GM12878 (cell line): ENCODE data around the gene SH2D6.

ENCODE experiments used
- EZH2 ChIP-seq: IDR thresholded peaks from 2 replicates; pipeline ENCODE4 v1.6.1; 2012; ENCODE audit warnings: low read depth, mild to moderate bottlenecking, control low read depth, inconsistent platforms, low read length, borderline replicate concordance; ENCODE audit not compliant: control insufficient read depth
- SUZ12 ChIP-seq: fragments of 200-600 bp; sonication (generic); IDR thresholded peaks from one replicate; pipeline ENCODE4 v1.6.1; 2018; ENCODE audit warnings: antibody characterized with exemption, mild to moderate bottlenecking; ENCODE audit not compliant: unreplicated experiment
- USF2 ChIP-seq: IDR thresholded peaks from 2 replicates; pipeline ENCODE4 v1.6.1; 2011; ENCODE audit warnings: low read depth, low read length, improper control_type of control experiment, borderline replicate concordance

GRCh38 chr2:85434696-85435095 is 16.2 kb downstream of the SH2D6 start:
- TF ChIP-seq EZH2 = no peak
- TF ChIP-seq SUZ12 = no peak
- no peak for TF ChIP-seq USF2
